ENCODE results near the gene CAMTA1. TPM values are rescaled to one million over a fixed set of nuclear protein-coding genes. Genes with fewer than 3 reads are reported as not detected.

CAMTA1 gene
- total RNA-seq, 4 donors from 2014 or later: 86.3 to 170 (median 132) TPM

- Histone ChIP-seq H3K27ac (no peak overlapping the region), H3K9me3 (no peaks in the 10 kb centered on the region), H3K4me1 (no peaks in the 10 kb centered on the region), H3K36me3 (no peaks in the 10 kb centered on the region), H3K4me3 (no peak overlapping the region), H3K27me3 (peaks cover 4% of the 10 kb centered on the region)
- 50% methylated on average over 1 of the region's 16 CpGs; no CpG with 5 or more reads in 1 of the 2 donors for WGBS, 2 donors (ENCODE audit: low coverage in 1 of 2)
- ATAC-seq: no peak
- TF ChIP-seq POLR2AphosphoS5 (IDR thresholded peaks at IDR 0.05) (no peak), EP300 (IDR thresholded peaks at IDR 0.05) (no peak), POLR2A (IDR thresholded peaks at IDR 0.05) (no peak)
- TF ChIP-seq, protein P1, sequence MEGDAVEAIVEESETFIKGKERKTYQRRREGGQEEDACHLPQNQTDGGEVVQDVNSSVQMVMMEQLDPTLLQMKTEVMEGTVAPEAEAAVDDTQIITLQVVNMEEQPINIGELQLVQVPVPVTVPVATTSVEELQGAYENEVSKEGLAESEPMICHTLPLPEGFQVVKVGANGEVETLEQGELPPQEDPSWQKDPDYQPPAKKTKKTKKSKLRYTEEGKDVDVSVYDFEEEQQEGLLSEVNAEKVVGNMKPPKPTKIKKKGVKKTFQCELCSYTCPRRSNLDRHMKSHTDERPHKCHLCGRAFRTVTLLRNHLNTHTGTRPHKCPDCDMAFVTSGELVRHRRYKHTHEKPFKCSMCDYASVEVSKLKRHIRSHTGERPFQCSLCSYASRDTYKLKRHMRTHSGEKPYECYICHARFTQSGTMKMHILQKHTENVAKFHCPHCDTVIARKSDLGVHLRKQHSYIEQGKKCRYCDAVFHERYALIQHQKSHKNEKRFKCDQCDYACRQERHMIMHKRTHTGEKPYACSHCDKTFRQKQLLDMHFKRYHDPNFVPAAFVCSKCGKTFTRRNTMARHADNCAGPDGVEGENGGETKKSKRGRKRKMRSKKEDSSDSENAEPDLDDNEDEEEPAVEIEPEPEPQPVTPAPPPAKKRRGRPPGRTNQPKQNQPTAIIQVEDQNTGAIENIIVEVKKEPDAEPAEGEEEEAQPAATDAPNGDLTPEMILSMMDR (IDR thresholded peaks at IDR 0.05): no peak
Observed at GRCh38 chr1:7561331-7561921, 776.2 kb downstream of the CAMTA1 start.

GRCh38 chr1:7561936-7562728 lies 776.9 kb downstream of the CAMTA1 start:
- Histone ChIP-seq H3K36me3 (no peaks in the 10 kb centered on the region), H3K27ac (no peak overlapping the region), H3K9me3 (no peaks in the 10 kb centered on the region), H3K27me3 (no peaks in the 10 kb centered on the region), H3K4me3 (no peak overlapping the region), H3K4me1 (no peaks in the 10 kb centered on the region)
- no peak for ATAC-seq
- 84 to 85% methylated on average over 11 to 20 of the region's 26 CpGs for WGBS, 2 donors (ENCODE audit: low coverage in 1 of 2)
- TF ChIP-seq POLR2AphosphoS5 (IDR thresholded peaks at IDR 0.05) (no peak), POLR2A (IDR thresholded peaks at IDR 0.05) (no peak), EP300 (IDR thresholded peaks at IDR 0.05) (no peak)
- TF ChIP-seq, protein P1 (IDR thresholded peaks at IDR 0.05): no peak

DNA sequence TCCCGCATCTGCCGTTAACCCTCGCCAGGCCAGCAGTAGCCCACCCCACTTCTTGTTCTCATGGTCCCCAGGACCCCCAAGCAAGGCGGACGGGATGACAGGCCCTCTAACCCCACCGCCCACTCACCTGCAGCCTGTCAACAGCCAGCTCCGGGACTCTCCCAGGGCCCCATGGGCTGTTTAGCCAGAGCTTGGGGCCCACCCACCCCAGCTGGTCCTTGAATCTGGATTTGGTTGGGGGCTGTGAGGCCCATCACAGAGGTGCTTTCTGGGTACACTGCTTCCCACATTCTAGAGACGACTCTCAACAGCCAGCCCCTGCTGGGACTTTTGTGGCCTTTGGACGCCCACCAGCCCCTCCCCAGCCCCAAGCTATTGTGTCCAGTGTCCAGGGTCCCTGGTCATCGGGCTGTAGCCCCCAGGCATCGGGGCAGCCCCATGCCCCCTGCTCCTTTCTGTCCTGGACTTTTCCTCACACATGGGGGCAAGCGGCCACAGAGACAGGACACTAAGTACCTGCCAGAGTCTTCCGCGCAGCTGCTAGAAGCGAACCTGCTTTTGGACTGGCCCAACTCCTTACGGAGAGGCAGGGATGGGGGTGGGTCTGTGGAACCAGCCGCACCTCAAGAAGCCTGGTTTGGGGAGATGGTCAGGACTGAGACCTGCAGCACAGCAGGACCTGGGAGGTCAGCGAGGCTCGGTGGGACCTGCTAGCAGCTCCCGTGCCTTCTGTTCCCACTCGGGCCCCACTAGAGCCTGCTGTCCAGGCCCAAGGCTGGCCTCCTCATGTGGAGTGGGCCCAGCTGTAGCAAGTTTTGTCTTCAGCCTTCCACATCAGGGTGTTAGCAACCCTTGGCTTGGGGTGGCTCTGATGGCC lies 777.7 kb downstream of the CAMTA1 start:
- H3K4me1 ChIP-seq: no peaks in the 10 kb centered on the region

DNA sequence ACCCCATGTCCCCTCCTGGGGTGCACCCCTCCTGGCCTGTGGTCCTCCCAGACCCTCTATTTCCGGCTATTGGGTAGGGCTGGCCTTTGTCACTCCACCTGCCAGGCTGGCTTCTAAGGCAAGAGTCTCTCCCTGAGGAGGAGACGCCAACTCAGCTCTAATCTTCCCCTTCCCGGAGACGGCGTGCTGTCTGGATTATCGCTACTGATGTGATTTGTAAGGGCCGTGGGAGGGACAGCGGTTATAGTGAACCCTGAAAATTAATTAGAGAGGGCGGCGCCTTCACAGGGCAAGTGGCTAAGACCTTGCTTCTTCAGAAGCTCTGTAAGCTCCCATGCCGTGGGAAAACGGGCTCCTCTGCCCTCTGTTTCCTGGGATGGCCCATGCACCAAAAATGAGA lies 778.9 kb downstream of the CAMTA1 start:
- H3K27ac ChIP-seq: no peak overlapping the region
- H3K9me3 ChIP-seq: no peaks in the 10 kb centered on the region
- ATAC-seq: no peak
- no peaks in the 10 kb centered on the region for H3K36me3 ChIP-seq
- H3K4me3 ChIP-seq: no peak overlapping the region
- TF ChIP-seq POLR2AphosphoS5 (IDR thresholded peaks at IDR 0.05) (no peak), EP300 (IDR thresholded peaks at IDR 0.05) (no peak), POLR2A (IDR thresholded peaks at IDR 0.05) (no peak)
- TF ChIP-seq, protein P1 (IDR thresholded peaks at IDR 0.05): no peak
- H3K27me3 ChIP-seq: no peaks in the 10 kb centered on the region
- 50% methylated on average over 1 of the region's 12 CpGs; no CpG with 5 or more reads in 1 of the 2 donors for WGBS, 2 donors (ENCODE audit: low coverage in 1 of 2)
- no peaks in the 10 kb centered on the region for H3K4me1 ChIP-seq

More for the DNA sequence above, 777.7 kb downstream of the CAMTA1 start:
- ATAC-seq: no peak
- H3K27ac ChIP-seq: no peak overlapping the region
- no peak overlapping the region for H3K4me3 ChIP-seq
- no peaks in the 10 kb centered on the region for H3K36me3 ChIP-seq
- no peaks in the 10 kb centered on the region for H3K27me3 ChIP-seq
- WGBS, 2 donors (ENCODE audit: low coverage in 1 of 2): 83 to 93% methylated on average over 3 to 4 of the region's 21 CpGs
- no peaks in the 10 kb centered on the region for H3K9me3 ChIP-seq
- TF ChIP-seq POLR2A (IDR thresholded peaks at IDR 0.05) (no peak), EP300 (IDR thresholded peaks at IDR 0.05) (no peak), POLR2AphosphoS5 (IDR thresholded peaks at IDR 0.05) (no peak)
- TF ChIP-seq, protein P1 (IDR thresholded peaks at IDR 0.05): no peak
